GM12874 (cell line): ENCODE results near the gene HSPA12B.

Experiments used
- CTCF ChIP-seq: IDR thresholded peaks from 2 replicates; pipeline ENCODE4 v1.5.1; 2011; ENCODE audit warnings: low read depth, mild to moderate bottlenecking, control low read depth, low read length, moderate library complexity; ENCODE audit not compliant: insufficient read depth

The HSPA12B gene

DNA sequence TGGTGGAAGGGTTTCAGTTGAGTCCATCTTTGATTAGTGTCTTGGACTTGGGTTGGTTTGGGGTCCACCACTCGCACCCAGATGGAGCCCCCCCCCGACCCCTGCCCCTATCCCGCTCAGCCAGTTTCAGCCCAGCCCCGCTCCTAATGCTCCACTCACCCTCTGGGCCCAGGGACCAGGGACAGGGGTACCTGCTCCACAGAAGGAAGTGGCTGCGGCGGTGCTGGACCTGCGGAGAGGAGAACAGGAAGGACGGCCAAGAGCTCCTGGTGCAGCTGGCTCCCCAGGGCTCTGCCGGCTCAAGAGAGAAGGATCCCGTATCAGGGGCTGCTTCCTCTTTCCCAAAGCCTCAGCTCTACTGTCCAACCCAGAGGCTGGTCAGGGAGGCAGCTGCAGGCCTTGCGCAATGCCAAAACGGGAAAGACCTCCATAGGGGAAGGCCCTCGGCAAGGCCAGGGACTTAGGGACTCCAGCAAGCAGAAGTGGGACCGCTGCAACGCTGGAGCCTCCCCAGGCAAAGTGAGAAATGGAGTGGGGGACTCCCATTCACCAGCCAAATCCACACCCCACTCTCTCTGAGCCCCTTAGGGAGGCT lies 20.1 kb upstream of the HSPA12B start, which contains the start of gene SIGLEC1:
Gene SIGLEC1 (minus strand): TSS at position 322 of the 595 bp plus-strand sequence. CDS start 5,472 bp downstream, outside the sequence.
- no peak for TF ChIP-seq CTCF

DNA sequence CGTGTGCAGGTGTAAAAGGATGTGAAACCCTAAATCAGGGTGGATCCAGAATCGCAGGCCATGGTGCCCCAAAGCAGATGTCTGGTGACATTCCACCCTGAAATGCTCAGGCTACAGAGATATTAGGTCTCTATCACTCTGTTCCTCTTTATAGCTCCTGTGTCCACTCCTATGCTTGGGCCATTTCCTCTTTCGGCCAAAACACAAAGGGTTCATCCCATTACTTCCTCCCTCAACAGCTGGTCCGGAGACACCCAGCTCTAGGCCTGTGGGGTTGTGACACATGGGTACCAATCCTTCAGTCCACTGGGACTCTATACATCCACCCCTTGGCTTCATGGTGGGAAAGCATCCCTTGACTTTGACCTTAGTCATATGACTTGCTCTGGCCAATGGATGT lies 18.4 kb upstream of the HSPA12B start:
- TF ChIP-seq CTCF: no peak

DNA sequence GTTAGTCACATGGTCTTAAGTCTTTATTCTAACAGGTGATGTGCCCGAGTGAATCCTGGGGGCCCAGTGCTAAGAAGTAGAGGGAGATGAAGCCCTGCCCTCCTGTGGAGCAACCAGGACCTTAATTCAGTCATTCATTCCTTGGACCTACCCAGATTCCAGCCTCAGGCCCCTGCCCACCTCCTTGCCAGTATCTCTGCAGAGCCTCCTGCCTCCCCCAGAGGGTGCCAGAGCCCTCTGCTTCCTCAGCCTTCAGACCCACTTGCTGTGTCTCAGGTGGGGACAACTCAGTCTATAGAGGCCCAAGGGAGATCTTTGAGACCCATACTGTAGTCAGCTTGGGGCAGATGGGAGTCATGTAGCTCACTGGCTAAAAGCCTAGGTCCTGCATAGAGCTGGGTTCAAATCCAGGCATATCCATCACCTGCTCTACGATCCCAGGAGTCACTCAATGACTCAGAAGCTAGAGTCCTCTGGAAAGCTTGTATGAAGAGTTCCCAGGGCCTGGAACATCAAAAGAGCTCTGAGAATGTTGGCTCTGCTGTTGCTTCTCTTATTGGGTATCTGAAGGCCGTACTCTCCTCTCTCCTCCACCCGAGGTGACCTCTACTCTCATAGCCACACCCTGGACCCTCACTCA lies 16.2 kb upstream of the HSPA12B start:
- peak; percentile 85 for TF ChIP-seq CTCF

DNA sequence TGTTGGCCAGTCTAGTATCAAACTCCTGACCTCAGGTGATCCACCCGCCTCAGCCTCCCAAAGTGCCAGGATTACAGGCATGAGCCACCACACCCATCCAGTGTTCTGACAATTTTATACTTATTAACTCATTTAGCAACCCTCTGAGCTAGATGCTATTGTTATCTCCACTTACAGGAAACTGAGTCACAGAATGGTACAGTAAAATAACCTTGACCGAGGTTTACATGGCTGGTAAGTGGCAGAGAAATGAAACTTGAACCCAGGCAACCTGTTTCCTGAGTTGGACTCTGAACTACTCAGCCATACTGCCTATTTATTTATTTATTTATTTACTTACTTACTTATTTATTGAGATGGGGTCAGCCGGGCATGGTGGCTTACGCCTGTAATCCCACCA lies 13.4 kb upstream of the HSPA12B start:
- no peak for TF ChIP-seq CTCF

- no peak for TF ChIP-seq CTCF
Observed at GRCh38 chr20:3720068-3720467, 12.4 kb upstream of the HSPA12B start.

- no peak for TF ChIP-seq CTCF
Observed at GRCh38 chr20:3720626-3721025, 11.9 kb upstream of the HSPA12B start.

GRCh38 chr20:3721912-3722311 lies 10.6 kb upstream of the HSPA12B start:
- TF ChIP-seq CTCF: no peak
